Measurements from ENCODE around the gene CFAP251.

DNA sequence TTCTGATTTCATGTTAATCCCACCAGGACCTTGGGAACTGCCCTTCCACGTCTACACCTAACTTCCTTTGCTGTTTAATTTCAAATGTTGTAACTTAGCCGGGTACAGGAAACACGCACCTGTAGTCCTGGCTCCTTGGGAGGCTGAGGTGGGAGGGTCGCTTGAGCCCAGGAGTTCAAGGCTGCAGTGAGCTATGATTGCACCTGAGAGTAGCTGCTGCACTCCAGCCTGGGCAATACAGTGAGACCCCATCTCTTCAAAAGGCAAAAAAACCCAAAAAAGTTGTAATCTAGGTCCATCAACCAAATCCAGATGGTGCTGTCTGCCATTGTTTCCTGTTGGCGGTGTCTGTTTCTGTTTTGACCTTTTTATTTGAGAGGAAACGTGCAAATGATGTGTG, 117.8 kb downstream of the CFAP251 start:
- TF ChIP-seq POLR2A (IDR thresholded peaks at IDR 0.05; ENCODE audit: borderline replicate concordance, extremely low read depth, insufficient read depth, insufficient read length), result no peak
- TF ChIP-seq, protein P1, sequence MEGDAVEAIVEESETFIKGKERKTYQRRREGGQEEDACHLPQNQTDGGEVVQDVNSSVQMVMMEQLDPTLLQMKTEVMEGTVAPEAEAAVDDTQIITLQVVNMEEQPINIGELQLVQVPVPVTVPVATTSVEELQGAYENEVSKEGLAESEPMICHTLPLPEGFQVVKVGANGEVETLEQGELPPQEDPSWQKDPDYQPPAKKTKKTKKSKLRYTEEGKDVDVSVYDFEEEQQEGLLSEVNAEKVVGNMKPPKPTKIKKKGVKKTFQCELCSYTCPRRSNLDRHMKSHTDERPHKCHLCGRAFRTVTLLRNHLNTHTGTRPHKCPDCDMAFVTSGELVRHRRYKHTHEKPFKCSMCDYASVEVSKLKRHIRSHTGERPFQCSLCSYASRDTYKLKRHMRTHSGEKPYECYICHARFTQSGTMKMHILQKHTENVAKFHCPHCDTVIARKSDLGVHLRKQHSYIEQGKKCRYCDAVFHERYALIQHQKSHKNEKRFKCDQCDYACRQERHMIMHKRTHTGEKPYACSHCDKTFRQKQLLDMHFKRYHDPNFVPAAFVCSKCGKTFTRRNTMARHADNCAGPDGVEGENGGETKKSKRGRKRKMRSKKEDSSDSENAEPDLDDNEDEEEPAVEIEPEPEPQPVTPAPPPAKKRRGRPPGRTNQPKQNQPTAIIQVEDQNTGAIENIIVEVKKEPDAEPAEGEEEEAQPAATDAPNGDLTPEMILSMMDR (IDR thresholded peaks at IDR 0.05 in 2 of 3, conservative IDR thresholded peaks at IDR 0.05 in 1 of 3; ENCODE audit: borderline replicate concordance in 1 of 3, insufficient read depth in 1 of 3, low read depth in 2 of 3, low read length in 2 of 3), result no peak

Measured in HCT116 (cell line).